Measurements from ENCODE around the gene ZNF221.
"Not testable (repeated sequence)": the region's sequence is repeated elsewhere in the genome, so short reads cannot be mapped to it uniquely, and the experiment has no call there.

Gene ZNF221

DNA sequence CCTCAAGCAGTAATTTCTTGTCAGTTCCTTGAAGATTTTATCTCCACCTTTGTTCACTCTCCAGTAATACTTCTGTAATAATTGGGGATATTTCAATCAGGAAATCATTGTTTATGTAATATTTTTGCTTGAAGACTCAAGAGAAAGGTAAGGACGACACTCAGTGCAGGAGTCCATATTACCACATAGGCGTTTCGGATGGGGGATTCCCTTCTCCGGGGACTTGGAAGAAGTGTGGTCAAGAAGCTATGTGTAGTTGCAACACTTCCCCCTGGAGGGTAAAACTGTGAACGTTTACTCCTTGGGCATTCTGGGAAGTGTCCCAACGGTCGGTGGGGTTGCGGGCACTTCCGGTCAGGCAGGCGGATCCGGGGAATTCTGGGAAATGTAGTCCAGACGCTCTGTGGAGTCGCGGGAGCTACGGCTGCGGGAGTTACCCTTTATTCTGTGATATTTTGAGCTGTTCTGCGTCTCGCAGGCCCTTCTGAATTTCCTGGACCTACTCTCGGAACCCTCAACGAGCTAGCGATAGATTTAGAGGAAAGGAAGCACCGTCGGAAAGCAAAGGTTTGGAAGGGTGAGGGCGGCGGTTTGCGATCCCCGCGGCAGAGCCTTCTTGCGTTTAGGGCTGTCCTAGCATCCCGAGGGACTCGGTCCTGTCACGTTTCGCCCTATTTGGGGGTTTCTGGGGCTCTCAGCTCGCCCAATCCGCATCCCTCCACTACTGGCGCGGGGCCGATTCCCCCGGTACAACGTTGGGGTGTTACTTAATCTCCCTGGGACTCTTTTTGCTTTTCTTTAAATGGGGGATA, at the start of gene ZNF221:
ZNF221 (plus strand) TSS at position 395 of the 812 bp plus-strand sequence. CDS start 11,499 bp downstream, outside the sequence.
- peak; percentile 17 for DNase-seq (ENCODE audit: low read depth)

DNA sequence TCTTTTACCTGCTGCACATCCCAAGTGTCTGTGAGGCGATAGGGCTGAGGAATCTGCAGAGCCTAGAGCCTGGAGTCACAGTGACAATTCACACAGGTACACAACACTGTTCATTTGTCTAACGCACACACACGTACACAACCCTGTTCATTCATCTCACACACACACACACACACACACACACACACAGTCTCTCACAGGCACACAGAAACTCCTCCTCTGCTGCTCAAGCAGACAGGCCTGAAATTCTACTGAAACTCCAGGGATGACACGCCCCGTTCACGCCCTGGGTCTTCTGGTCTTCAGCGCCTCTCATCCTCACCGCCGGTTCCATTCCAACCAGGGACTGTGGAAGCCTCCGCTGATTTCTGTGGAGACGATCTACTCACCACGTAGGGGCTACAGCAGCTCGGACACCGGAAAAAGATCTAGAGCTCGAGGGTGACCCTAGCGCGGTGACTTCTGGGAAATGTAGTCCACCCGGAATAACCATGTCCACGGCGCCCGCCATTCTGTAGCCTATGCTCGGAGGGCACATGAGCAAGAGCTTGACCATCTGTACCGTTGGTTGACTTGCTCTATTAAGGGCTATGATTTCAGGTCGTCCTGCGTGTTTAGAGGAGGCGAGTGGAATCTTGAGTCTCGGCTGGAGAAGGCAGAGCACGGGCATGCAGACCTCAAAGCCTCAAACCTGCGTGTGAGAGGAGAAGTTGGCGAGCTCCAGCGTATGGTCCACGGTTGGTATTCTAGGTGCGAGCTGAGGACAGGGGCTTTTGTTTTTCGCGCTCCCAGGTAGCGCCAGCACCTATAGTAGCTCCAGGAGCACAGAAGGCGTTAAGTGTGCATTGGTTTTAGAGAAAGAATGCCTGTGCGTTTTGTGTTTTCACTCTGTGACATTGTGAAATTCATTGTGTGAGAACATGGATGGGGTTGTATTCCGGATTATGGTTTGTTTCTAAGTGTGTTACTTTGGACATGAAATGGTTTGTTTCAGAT, 49.3 kb upstream of the ZNF221 start:
- DNase-seq (ENCODE audit: low read depth), result peak; percentile 45

DNA sequence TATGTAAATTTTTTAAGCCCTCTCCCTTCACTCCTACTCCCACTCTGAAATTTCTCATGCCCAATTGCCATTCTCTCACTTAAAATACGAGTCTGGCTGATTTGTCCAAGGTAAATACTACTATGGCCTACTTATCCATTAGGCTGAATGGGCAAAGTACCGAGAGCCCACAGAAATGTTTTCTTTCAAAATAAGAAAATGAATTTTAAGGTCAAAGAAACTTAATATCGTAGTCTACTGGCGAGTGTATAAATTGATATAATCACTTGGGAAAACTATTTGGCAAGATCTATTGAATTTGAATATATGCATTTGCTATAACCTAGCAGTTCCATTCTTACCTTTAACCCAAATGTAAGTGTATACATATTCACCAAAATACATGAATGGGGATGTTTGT, 48.6 kb upstream of the ZNF221 start:
- DNase-seq (ENCODE audit: low read depth), result no peak

DNA sequence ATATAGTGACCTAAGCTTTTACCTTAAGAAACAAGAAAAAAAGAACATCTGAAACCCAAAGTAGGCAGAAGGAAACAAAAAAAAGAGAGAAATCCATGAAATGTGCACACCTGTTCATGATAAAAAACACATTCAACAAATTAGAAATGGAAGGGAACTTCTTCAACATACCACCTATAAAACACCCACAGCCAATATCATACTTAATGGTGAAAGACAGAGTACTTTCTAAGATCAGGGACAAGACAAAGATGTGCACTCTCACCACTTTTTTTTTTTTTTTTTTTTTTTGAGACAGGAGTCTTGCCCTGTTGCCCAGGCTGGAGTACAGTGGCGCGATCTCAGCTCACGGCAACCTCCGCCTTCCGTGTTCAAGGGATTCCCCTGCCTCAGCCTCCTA, 45.1 kb upstream of the ZNF221 start:
- DNase-seq (ENCODE audit: low read depth), result no peak

DNA sequence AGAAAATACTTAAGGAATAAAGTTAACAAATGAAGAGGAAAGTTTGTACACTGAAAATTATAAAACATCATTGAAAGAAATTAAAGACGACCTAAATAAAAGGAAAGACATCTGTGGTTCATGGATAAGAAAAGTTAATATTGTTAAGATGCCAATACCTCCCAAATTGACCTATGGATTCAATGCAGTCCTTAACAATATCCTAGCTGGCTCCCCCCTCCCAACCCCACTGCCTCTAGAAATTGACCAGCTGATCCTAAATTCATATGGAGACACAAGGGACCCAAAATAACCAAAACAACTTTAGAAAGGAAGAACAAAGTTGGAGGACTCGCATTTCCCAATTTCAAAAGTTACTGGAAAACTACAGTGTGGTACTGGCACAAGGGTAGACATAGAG, 44.3 kb upstream of the ZNF221 start:
- DNase-seq (ENCODE audit: low read depth), result no peak

DNA sequence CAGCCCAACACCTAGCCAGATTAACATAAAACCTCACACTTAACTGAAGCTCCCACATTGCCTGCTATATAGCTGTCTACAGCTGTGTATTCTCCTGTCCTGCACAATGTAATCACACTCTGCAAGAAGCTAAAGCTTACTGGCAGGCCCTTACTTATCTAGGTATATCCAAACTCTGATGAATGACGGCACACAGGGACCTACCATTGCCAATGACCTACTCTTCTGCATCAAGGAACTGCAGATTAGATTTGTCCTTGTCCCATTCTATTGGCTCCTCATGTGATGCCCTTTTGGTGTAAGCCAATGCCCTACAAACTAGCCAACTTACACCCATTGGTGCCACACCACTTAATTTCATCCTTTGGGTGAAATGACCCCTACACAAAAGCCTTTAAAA, 42.4 kb upstream of the ZNF221 start:
- no peak for DNase-seq (ENCODE audit: low read depth)

DNA sequence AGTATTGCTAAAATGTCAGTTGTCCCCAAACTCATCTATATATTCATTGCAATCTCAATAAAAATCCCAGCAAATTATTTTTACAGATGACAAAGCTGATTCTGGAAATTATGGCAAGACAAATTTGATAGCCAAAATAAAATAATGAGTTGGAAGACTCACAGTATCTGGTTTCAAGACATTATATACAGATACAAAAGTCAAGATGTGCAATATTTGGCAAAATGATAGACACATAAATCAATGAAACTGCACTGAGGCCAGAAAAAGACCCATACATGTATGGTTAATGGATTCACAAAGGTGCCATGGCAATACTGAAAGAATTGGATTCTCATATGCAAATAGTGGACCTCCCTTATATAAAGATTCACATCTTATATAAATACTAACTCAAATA, 40.1 kb upstream of the ZNF221 start:
- no peak for DNase-seq (ENCODE audit: low read depth)

DNA sequence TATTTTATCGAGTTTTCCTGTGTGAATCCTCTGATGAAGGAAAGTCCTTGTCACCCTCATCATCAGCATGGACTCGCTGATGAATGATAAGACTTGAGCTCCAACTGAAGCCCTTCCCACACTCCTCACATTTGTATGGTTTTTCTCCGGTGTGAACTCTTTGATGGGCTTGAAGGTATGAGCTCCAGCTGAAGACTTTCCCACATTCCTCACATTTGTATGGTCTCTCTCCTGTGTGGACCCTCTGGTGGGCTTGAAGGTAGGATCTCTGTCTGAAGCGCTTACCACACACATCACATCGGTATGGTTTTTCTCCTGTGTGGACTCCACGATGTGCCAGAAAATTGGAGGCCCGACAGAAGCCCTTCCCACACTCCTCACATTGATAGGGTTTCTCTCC, 37.6 kb upstream of the ZNF221 start:
- DNase-seq (ENCODE audit: low read depth), result no peak

DNA sequence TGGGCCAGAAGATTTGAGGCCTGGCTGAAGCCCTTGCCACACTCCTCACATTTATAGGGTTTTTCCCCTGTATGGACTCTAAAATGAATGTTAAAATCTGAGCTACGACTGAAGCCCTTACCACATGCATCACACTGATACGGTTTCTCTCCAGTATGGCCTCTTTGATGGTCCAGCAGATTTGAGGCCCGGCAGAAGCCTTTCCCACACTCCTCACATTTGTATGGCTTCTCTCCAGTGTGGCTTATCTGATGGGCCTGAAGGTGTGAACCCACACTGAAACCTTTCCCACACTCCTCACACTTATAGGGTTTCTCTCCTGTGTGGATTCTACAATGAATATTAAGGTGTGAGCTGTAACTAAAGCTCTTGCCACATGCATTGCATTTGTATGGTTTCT, 37.0 kb upstream of the ZNF221 start:
- DNase-seq (ENCODE audit: low read depth), result no peak

DNA sequence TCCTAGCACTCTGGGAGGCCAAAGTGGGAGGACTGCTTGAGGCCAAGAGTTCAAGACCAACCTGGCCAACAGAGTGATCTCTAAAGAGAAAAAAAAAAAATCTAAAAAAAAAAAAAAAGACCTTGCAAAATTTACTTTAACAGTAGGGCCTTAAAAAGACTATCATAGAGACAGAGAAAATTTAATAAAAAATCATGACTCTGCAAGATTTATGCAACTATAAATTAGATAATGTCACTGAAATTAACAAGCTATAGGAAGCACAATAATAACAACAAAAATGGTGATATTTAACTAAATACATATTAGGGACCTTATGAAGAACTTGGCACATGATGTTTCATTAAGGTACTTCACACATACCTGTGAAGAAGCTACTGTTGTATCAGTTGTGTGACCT, 27.2 kb upstream of the ZNF221 start:
- DNase-seq (ENCODE audit: low read depth), result no peak

DNA sequence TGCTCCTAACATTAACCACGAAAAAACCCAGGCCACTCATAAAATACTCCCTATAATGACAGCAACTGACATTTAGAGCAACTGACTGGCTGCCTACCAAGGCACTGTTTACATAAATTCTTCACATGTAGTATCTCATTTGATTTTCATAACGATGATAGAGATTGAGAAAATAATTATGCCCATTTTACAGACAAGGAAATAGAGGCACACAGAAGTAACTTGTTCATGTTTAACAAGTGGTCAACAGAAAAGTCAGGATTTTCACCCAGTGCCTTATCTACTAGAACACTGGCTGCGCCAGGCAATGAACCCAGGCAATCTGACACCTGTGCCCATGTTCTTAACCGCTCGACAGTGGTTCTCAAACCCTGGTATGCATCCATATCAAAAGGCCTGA, 22.2 kb upstream of the ZNF221 start:
- no peak for DNase-seq (ENCODE audit: low read depth)

DNA sequence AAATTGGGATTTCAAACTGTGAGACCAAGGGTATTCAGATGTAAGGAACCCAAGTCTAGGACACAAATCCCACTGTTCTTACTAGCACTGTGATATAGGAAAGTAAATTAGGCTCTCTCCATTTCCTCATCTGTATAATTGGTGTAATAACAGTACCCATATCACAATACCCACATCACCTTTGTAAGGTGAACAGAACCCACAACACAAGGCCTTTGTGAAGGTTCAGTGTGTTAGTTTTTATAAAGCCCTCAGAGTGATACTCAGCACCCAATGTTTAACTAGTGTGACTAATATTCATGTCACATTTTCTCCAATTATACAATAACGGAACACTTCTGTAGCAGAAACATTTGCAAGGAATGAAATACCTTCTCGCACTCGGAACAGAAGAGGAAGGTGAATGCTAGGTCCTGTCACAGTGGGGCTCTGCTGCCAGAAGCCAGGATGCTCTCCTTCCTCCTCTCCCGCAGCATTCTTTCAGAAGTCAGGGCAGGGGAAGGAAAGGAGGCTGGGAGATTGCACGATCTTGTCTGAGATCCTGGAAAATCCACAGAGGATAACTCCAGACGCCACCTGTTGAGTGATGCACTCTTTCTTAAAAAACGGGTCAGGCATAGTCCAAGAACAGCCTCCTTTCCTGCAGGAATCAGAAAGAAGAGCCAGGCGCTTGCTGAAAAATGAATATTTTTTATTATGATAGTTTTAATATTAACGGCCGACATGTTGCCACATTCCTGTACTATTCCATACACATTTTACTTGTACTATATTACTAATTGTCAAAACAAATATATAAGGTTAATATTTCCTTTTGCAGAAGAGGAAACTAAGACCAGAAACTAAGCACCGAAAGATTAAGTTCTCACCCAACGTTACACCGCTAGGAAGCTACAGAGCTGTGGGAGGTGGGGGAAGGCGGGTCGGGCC, 16.7 kb upstream of the ZNF221 start:
- DNase-seq (ENCODE audit: low read depth), result no peak

DNA sequence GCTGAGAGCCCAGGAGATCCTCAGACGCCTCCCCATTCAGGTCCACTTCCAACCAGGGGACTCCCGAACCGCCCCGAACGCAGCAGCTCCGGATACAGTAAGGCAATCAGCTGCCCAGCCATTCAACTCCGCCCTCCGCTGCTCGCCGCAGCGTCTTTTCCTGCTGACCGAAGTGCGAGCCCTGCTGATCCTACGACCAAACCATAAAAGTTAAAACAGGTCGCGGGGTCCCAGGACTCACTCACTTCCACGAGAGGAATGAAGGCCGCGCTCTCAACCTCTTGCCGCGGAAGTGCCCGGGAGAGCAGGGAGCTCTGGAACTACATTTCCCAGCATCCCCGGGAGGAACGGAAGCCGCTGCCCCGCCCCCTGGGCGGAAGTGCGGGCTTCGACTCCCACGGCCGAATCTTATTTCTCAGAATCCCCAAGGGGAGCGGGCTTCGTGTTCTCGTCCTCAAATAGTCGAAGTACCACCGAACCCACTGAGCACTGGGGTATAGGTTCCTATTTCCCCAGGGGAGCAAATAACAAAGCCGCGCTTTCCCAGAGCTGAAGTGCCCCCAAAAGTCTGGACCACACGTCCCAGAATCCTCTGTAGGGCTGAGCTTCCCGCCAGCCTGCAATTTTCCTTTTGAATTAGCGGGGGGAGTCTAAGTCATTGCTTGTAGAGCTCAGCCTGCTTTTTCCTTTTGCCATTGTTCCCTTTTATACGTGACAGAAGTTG, 15.9 kb upstream of the ZNF221 start, which contains the start of gene ZNF45:
ZNF45 (minus strand) TSS at position 298 of the 724 bp plus-strand sequence. CDS start 13,097 bp downstream, outside the sequence.
- DNase-seq (ENCODE audit: low read depth), result peak; percentile 79

DNA sequence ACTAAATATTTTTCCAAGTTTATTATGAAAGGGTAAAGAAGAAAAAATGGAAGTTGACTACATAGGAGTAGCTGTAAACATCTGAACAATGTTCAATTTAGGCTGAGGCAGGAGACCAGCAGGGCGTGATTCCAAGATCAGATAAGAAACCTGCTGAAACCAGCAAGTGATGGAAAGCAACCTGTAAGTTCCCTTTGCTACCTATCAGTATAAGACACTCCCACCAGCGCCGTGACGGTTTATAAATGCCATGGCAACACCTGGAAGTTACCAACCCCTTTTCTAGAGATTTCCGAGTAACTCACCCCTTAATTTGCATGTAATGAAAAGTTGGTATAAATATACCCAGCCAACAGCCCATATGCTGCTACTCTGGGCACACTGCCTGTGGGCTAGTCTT, 14.8 kb upstream of the ZNF221 start:
- no peak for DNase-seq (ENCODE audit: low read depth)

DNA sequence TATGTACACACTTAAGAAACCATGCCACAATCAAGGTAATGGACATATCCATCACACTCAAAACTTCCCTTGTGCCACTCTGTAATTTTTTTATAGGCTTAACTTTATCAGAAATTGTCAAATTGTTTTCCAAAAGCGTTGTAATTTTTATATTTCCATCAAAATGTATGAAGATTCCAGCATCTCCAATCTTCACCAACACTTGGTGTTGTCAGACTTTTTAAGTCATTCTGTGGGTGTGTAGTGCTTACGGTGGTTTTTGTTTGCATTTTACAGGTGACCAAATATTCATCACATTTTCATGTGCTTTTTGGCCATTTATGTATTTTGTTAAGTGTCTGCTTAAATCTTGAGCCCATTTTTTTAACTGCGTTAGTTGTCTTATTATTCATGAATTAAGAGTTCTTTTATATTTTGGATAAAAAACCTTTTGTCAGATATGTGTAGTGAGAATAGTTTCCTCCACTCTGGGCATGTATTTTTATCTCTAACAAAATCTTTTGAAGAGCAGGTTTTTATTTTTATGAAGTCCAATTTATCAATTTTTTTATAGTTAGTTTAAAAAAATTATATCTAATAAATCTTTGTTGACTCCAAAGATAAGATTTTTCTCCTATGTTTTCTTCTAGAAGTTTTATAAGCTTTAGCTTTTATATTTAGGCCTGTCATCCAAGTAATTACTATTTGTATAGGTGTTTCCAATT, 11.3 kb upstream of the ZNF221 start:
- no peak for DNase-seq (ENCODE audit: low read depth)

DNA sequence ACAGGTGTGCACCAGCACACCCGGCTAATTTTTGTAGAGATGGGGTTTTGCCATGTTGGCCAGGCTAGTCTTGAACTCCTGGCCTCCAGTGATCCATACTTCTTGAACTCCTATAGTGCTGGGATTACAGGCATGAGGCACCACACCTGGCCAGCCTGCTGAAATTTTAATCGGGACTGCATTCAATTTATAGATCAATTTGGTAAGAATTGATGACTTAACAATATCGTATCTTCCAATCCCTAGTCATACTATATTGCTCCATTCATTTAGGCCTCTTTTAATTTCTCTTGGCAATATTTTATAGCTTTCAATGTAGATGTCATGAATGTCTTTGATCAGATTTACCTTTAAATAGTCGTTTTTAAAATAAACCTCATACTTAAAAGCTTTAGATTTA, 10.3 kb upstream of the ZNF221 start:
- DNase-seq (ENCODE audit: low read depth), result no peak

DNA sequence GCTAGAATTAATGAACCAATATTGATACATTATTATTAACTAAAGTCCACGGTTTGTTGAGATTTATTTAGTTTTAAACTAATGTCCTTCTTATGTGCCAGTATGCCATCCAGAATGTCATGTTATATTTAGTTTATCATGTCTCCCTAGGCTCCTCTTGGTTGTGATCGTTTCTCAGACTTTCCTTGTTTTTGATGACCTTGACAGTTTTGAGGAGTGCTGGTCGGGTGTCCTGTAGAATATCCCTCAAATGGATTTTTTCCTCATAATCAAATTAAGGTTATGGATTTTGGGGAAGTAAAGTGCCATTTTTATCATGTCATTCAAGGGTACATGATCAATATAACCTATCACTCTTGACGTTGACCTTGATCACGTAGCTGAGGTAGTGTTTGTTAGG, 9.8 kb upstream of the ZNF221 start:
- DNase-seq (ENCODE audit: low read depth), result no peak

DNA sequence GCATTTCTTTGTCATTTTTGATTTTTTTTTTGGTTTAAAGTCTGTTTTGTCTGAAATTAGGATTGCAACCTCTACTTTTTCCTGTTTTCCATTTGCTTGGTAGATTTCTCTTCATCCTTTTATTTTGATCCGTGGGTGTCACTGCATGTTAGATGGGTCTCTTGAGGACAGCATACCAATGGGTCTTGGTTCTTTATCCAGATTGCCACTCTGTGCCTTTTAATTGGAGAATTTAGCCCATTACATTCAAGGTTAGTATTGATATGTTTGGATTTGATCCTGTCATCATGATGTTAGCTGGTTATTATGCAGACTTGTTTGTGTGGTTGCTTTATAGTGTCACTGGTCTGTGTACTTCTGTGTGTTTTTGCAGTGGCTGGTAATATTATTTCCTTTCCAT, 3.6 kb upstream of the ZNF221 start:
- not testable (repeated sequence) for DNase-seq (ENCODE audit: low read depth)

DNA sequence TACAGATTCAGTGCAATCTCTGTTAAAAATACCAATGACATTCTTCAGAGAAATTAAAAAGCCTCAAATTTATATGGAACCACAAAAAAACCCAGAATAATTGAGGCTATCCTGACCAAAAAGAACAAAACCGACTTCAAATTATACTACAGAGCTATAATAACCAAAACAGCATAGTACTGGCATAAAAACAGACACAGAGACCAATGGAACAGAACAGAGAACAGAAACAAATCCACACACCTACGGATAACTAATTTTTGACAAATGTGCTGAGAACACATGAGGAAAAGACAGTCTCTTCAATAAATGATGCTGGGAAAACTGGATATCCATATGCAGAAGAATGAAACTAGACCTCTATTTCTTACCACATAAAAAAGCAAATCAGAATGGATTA, 1.2 kb upstream of the ZNF221 start:
- not testable (repeated sequence) for DNase-seq (ENCODE audit: low read depth)

DNA sequence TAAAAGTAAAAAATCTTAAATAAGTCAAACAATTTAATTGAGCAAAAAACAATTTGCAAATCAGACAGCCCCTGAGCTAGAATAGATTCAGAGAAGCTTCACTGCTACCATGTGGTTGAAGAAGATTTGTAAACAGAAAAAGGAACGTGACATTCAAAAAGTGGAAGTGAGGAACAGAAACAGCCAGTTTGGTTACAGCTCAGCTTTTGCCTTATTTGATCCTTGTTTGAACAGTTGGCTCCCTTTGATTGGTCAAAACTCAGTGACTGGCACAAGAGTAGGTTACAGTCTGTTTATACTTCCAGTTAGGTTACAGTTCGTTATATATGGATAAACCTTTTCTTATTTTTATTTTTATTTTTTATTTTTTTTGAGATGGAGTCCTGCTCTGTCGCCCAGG, 5.8 kb downstream of the ZNF221 start:
- no peak for DNase-seq (ENCODE audit: low read depth)
